Measurements from ENCODE around the gene COQ9. TPM values are rescaled to one million over a fixed set of nuclear protein-coding genes. Genes with fewer than 3 reads are reported as not detected.
"Not testable (repeated sequence)": the region's sequence is repeated elsewhere in the genome, so short reads cannot be mapped to it uniquely, and the experiment has no call there.

The COQ9 gene
- total RNA-seq, 4 donors from 2014 or later: 30.6 to 60.5 (median 44.7) TPM

- TF ChIP-seq CTCF (IDR thresholded peaks at IDR 0.05): no peak
- ATAC-seq (ENCODE audit: low FRiP score): no peak
- no peak for DNase-seq (ENCODE audit: low spot score)
These were observed 20.0 kb upstream of the COQ9 start for GRCh38 chr16:57427307-57427706.

DNA sequence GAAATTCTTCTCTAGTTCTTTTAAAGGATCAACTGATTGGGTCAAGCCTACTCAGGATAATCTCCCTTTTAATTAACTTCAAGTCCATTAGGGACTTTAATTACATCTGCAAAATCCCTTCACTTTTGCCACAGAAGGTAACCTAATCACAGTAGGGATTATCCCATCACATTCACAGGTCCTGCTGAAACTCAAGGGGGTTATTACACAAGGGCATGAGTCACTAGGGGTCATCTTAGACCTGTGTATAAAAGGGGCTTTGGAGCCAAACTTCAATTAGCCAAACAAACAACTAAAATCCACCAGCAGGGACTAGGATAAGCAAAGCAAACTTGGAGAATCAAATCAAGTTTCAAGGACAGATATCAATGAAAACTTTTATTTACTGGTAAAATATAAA, 19.5 kb upstream of the COQ9 start:
- ATAC-seq (ENCODE audit: low FRiP score): no peak
- DNase-seq (ENCODE audit: low spot score): no peak
- TF ChIP-seq CTCF (IDR thresholded peaks at IDR 0.05): no peak

DNA sequence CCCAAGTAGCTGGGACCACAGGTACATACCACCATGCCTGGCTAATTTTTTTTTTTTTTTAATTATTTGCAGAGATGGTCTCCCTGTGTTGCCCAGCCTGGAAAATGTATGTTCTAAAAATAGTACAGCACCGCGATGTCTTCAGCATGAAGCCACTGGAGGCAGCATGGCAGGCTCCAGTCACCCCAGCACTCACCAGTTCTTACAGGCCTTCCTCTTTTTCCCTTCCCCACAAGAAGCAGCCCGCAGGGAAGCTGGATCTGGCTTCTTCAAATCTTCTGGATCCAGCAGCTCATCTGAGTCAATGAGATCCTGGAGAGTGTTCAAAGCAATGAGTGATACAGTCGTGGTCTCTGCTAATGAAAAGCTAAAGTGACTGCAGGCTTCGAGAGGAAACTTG, 16.3 kb upstream of the COQ9 start:
- TF ChIP-seq CTCF (IDR thresholded peaks at IDR 0.05): no peak
- ATAC-seq (ENCODE audit: low FRiP score): no peak
- DNase-seq (ENCODE audit: low spot score): no peak

DNA sequence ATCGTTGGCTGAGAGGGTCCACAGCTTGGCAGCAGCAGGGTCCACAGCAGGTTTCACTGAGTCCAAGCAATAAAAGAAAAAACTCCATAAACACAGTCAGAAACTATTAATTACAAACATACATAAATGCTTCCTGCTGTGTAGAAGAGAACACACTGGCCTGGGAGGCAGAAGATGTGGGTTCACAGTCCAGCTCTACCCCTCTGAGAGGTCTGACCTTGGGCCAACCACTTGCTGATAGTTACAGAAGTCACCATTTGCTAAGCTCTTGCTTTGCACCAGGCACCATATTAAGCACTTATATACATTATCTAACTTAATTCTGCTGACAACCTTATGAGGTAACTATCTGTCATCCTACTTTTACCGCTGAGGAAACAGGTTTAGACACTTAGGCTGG, 14.8 kb upstream of the COQ9 start:
- no peak for DNase-seq (ENCODE audit: low spot score)
- ATAC-seq (ENCODE audit: low FRiP score): no peak
- TF ChIP-seq CTCF (IDR thresholded peaks at IDR 0.05): no peak

DNA sequence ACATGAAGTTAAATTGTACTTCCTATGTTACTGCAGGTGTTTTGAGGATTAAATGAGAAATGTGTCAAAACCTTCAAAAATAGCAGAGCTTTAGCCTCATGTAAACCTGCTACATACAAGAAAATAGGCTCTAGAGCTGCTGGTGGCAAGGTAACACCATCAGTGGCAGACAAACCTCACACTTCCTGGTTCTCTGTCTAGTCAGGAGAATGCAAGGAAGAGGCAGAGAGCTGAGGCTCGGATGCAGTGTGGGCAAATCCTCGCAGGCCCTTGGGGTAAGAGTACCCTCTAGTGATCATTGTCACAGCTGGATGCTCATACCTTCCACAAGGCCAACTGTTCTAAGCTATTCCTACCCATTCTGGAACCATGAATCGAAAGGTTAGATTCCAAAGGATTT, 14.3 kb upstream of the COQ9 start:
- DNase-seq (ENCODE audit: low spot score) (no peak), ATAC-seq (ENCODE audit: low FRiP score) (no peak)
- TF ChIP-seq CTCF (IDR thresholded peaks at IDR 0.05): no peak

DNA sequence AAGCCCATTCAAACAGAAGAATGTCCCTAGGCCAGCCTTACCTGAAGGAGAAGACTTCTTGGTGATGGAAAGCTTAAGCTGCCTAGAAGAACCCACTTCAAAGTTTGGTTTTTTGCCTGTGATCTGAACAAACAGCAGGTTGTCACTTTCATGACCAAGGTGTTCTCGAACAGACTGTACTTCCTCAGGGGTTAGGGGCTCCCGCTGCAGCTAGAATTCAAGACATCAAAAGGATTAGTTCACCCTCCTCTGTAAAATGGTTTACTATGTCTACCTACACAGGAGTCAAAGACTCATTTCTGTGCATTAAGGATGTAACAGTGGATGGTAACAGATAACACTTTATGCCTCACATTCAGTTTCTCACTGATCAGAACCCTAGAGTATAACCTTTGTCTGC, 13.3 kb upstream of the COQ9 start:
- no peak for TF ChIP-seq CTCF (IDR thresholded peaks at IDR 0.05)
- ATAC-seq (ENCODE audit: low FRiP score): no peak
- no peak for DNase-seq (ENCODE audit: low spot score)

DNA sequence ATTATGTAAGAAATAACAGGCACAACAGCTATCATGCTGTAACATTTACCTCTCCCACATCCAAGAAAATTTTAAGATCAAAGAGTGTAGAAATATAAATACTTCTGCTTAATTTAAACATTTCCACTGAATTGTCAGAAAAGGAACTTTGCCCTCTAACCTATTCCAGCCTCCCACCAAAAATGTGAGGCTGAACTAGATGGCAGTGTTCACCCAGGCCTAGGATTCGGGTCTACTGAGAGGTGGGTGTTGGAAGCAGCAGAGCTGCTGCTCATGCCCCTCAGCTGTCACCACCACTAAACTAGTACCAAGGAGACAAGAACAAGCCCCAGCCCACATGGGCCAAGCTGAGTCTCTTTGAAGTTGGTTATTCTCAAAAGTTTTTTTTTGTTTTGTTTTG, 11.4 kb upstream of the COQ9 start:
- ATAC-seq (ENCODE audit: low FRiP score): no peak
- TF ChIP-seq CTCF (IDR thresholded peaks at IDR 0.05): no peak
- no peak for DNase-seq (ENCODE audit: low spot score)

DNA sequence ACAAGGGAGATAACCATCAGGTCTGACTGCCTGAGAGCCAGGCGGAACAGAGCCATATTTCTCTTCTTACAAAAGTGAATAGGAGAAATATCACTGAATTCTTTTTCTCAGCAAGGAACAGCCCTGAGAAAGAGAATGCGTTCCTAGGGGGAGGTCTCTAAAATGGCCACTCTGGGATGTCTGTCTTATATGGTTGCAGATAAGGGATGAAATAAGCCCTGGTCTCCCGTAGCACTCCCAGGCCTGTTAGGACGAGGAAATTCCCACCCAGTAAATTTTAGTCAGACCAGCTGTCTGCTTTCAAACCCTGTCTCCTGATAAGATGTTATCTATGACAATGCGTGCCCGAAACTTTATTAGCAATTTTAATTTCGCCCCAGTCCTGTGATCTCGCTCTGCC, 7.3 kb upstream of the COQ9 start:
- not testable (repeated sequence) for DNase-seq (ENCODE audit: low spot score); ATAC-seq (ENCODE audit: low FRiP score)

GRCh38 chr16:57440551-57440950, 6.7 kb upstream of the COQ9 start:
- not testable (repeated sequence) for ATAC-seq (ENCODE audit: low FRiP score); DNase-seq (ENCODE audit: low spot score)

Data from omental fat pad (tissue), 4 donors.